HCT116 (cell line): ENCODE data around the gene ISCA2. TPM values are rescaled to one million over a fixed set of nuclear protein-coding genes. Genes with fewer than 3 reads are reported as not detected.

Source experiments
- ATAC-seq: fragments of 200-7000 bp; cut with Tn5 transposase; 2 replicates; pipeline ENCODE4 v1.9.1; 2020; ENCODE audit warnings: mild to moderate bottlenecking, moderate library complexity
- BruUV-seq: library from RNA; stranded (reverse); fragments of 400-500 nt; replicated peaks from 2 replicates; lab custom pipeline; 2021; lab: Mats Ljungman, UMichigan
- CTCF ChIA-PET: fragments of 300-600 bp; sonication (Branson Sonifier 250); formaldehyde crosslinking; loops from one replicate; lab custom pipeline; 2021; ENCODE audit warnings: antibody characterized with exemption; lab: Charles Lee
- POLR2A ChIA-PET: fragments of 300-600, 350-600 bp; sonication (Branson Sonifier 250); formaldehyde crosslinking; loops from one replicate; lab custom pipeline; 2021; ENCODE audit warnings: antibody characterized with exemption; lab: Charles Lee
- RAD21 ChIA-PET, 2 experiments: fragments of 300-600 bp; sonication (Branson Sonifier 250); formaldehyde crosslinking; loops; one replicate each; lab custom pipeline; 2023; ENCODE audit warnings: low total read pairs in 2 of 2; ENCODE audit not compliant: uncharacterized antibody in 2 of 2, unreplicated experiment in 2 of 2, low non-redundant PET in 1 of 2; lab: Charles Lee
- DNase-seq: peaks from one replicate; pipeline ENCODE4 v3.0.0-alpha.2; 2010; ENCODE audit warnings: low read depth, low spot score
- H2AFZ ChIP-seq: fragments of 200-600 bp; shearing (Covaris generic), sonication (generic); 2 replicates; pipeline ENCODE4 v1.6.1; 2017; ENCODE audit warnings: low read depth, mixed run types, mixed read lengths, antibody characterized with exemption, low read length; ENCODE audit not compliant: poor library complexity, severe bottlenecking
- H3K27ac ChIP-seq: 2 replicates; pipeline ENCODE4 v1.5.1; 2012; ENCODE audit warnings: low read depth, low read length
- H3K27me3 ChIP-seq: fragments of 200-600 bp; sonication (generic); 2 replicates; pipeline ENCODE4 v1.6.1; 2016; ENCODE audit warnings: mixed run types, low read length, mixed read lengths; ENCODE audit not compliant: insufficient read depth
- H3K36me3 ChIP-seq, 2 experiments: fragments of 200-500 bp in 1 of 2; fragments of 200-600 bp in 1 of 2; sonication (Bioruptor generic) in 1 of 2; sonication (generic) in 1 of 2; 2 replicates each; pipeline versions ENCODE4 v1.5.1 to v1.6.1; 2014 to 2016; ENCODE audit warnings: low read length in 2 of 2, inconsistent platforms in 1 of 2, mixed read lengths in 1 of 2, mixed run types in 1 of 2; ENCODE audit not compliant: insufficient read depth in 2 of 2, control insufficient read depth in 1 of 2
- H3K4me1 ChIP-seq, 2 experiments: fragments of 200-600 bp in 1 of 2; sonication (generic) in 1 of 2; 2 replicates each; pipeline versions ENCODE4 v1.5.1 to v1.6.1; 2012 to 2017; ENCODE audit warnings: low read length in 2 of 2, inconsistent platforms in 1 of 2, mild to moderate bottlenecking in 1 of 2, mixed read lengths in 1 of 2, mixed run types in 1 of 2, moderate library complexity in 1 of 2; ENCODE audit not compliant: insufficient read depth in 2 of 2, control insufficient read depth in 1 of 2
- H3K4me2 ChIP-seq: fragments of 200-600 bp; sonication (generic); 2 replicates; pipeline ENCODE4 v1.6.1; 2017; ENCODE audit warnings: mixed run types, low read length, mixed read lengths
- H3K4me3 ChIP-seq, 2 experiments: fragments of 200-600 bp in 1 of 2; sonication (generic) in 1 of 2; replicated peaks in 1 of 2; 2 replicates each; pipeline ENCODE4 v1.5.1; 2011 to 2016; ENCODE audit warnings: low read length in 2 of 2, control low read depth in 1 of 2, low read depth in 1 of 2, mild to moderate bottlenecking in 1 of 2, mixed read lengths in 1 of 2, mixed run types in 1 of 2
- H3K79me2 ChIP-seq: fragments of 200-600 bp; sonication (generic); 2 replicates; pipeline ENCODE4 v1.6.1; 2017; ENCODE audit warnings: mild to moderate bottlenecking, mixed run types, low read length, moderate library complexity, mixed read lengths; ENCODE audit not compliant: insufficient read depth
- H3K9ac ChIP-seq: fragments of 200-600 bp; sonication (generic); 2 replicates; pipeline ENCODE4 v1.6.1; 2016; ENCODE audit warnings: low read length, mixed read lengths
- H3K9me2 ChIP-seq: fragments of 200-600 bp; sonication (generic), shearing (Covaris generic); 2 replicates; pipeline ENCODE4 v1.6.1; 2017; ENCODE audit warnings: mixed run types, mild to moderate bottlenecking, moderate library complexity; ENCODE audit not compliant: insufficient read depth
- H3K9me3 ChIP-seq, 2 experiments: fragments of 200-500 bp in 1 of 2; fragments of 200-600 bp in 1 of 2; sonication (Bioruptor generic) in 1 of 2; sonication (generic) in 1 of 2; 2 replicates each; pipeline ENCODE4 v1.6.1; 2014 to 2017; ENCODE audit warnings: low read length in 2 of 2, mixed read lengths in 2 of 2, inconsistent platforms in 1 of 2, low read depth in 1 of 2, mild to moderate bottlenecking in 1 of 2, mixed run types in 1 of 2, moderate library complexity in 1 of 2; ENCODE audit not compliant: control insufficient read depth in 1 of 2, insufficient read depth in 1 of 2
- H4K20me1 ChIP-seq: fragments of 200-600 bp; sonication (generic), shearing (Covaris generic); 2 replicates; pipeline ENCODE4 v1.6.1; 2017; ENCODE audit warnings: mixed run types, mild to moderate bottlenecking, moderate library complexity; ENCODE audit not compliant: insufficient read depth
- EZH2 ChIP-seq: fragments of 200-600 bp; sonication (generic); IDR thresholded peaks from 2 replicates; pipeline ENCODE4 v1.6.1; 2017; ENCODE audit warnings: antibody characterized with exemption, mixed run types
- JUND ChIP-seq: IDR thresholded peaks from 2 replicates; pipeline ENCODE4 v1.6.1; 2012
- POLR2AphosphoS5 ChIP-seq: IDR thresholded peaks from 2 replicates; pipeline ENCODE4 v1.6.1; 2011; ENCODE audit warnings: mild to moderate bottlenecking, low read depth, low read length, moderate library complexity
- RAD21 ChIP-seq: IDR thresholded peaks from 2 replicates; pipeline ENCODE4 v1.6.1; 2012; ENCODE audit warnings: low read depth, mild to moderate bottlenecking
- ZNF274 ChIP-seq: fragments of 200-500 bp; sonication (Bioruptor generic); IDR thresholded peaks from 2 replicates; pipeline ENCODE4 v1.6.1; 2014; ENCODE audit warnings: mild to moderate bottlenecking, low read depth, low read length, inconsistent platforms
- intact Hi-C: fragments of 100-400 bp; cut with micrococcal nuclease; formaldehyde crosslinking; loops from 2 replicates; pipeline ENCODE4 v1.10.0; 2022
- total RNA-seq: library from RNA; stranded (reverse); gene quantifications from one replicate; pipeline ENCODE4 v1.2.1, GENCODE V29; 2021; ENCODE audit not compliant: unreplicated experiment
- TF ChIP-seq, protein P1 (sequence below), 3 experiments: fragments of 200-600 bp in 1 of 3; sonication (generic) in 1 of 3; IDR thresholded peaks in 2 of 3; conservative IDR thresholded peaks in 1 of 3; 2 replicates each; pipeline ENCODE4 v1.5.1; 2012 to 2017; ENCODE audit warnings: low read depth in 2 of 3, low read length in 2 of 3, antibody characterized with exemption in 1 of 3, borderline replicate concordance in 1 of 3, control low read depth in 1 of 3, mild to moderate bottlenecking in 1 of 3, mixed read lengths in 1 of 3, mixed run types in 1 of 3, moderate library complexity in 1 of 3; ENCODE audit not compliant: insufficient read depth in 1 of 3

Gene ISCA2
- total RNA-seq, 1 experiment from 2014 or later, result 27.5 TPM

DNA sequence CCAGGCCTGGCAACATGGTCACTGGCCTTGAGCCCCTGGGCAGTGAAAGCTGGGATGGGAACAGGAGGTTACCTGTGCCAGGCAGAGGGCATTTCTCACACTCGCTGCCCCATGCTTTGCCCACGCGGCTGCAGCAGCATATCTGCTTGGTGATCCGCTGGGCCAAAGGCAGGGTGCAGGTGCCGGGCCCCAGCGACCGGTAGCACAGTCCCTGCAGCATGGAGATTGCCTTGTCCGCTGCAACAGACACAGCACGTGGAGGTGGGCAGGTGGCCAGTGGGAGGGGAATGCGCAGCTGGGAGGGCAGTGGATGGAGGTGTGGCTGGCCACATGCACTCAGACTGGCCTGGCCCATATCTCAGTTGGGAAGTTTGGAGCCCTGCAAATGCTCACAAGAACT lies 35.3 kb downstream of the ISCA2 start:
- CTCF ChIA-PET, result interaction anchor here (1.5 kb wide), 1 partner anchor 20 kb away, joined by 3 read pairs; no protein-coding TSS in a partner anchor
- no peak overlapping the region for H3K4me2 ChIP-seq

GRCh38 chr14:74531006-74531405 lies 37.4 kb downstream of the ISCA2 start:
- Histone ChIP-seq H3K36me3 (no peaks in the 10 kb centered on the region), H3K27me3 (no peaks in the 10 kb centered on the region), H3K9me3 (no peaks in the 10 kb centered on the region), H3K79me2 (no peaks in the 10 kb centered on the region), H4K20me1 (no peaks in the 10 kb centered on the region), H3K4me3 (no peak overlapping the region), H3K27ac (no peak overlapping the region), H3K9ac (no peak overlapping the region), H3K9me2 (no peaks in the 10 kb centered on the region), H2AFZ (no peak overlapping the region), H3K4me1 (peaks cover 10 to 24% of the 10 kb centered on the region in 2 experiments), H3K4me2 (peak overlapping the region; percentile 64; the same call in 1 of the 2 replicates)
- RAD21 ChIA-PET, result interaction anchor here (0.9 to 1.5 kb wide), 3 partner anchors 78 to 232 kb away, joined by 3 to 8 read pairs (median 4); partner anchors contain the start of gene YLPM1 (in 1 of the 2)
- POLR2A ChIA-PET, result no interaction called here
- no peak for DNase-seq
- intact Hi-C loops, result loop anchor here (1.0 kb wide), 1 partner anchor 273 kb away; no protein-coding TSS in a partner anchor
- CTCF ChIA-PET, result interaction anchor here (0.8 to 1.1 kb wide), 9 partner anchors 9 to 392 kb away, joined by 3 to 10 read pairs (median 5); partner anchors contain the start of gene RPS6KL1
- TF ChIP-seq EZH2 (no peak), POLR2AphosphoS5 (no peak), JUND (no peak), ZNF274 (no peak)
- TF ChIP-seq, protein P1, sequence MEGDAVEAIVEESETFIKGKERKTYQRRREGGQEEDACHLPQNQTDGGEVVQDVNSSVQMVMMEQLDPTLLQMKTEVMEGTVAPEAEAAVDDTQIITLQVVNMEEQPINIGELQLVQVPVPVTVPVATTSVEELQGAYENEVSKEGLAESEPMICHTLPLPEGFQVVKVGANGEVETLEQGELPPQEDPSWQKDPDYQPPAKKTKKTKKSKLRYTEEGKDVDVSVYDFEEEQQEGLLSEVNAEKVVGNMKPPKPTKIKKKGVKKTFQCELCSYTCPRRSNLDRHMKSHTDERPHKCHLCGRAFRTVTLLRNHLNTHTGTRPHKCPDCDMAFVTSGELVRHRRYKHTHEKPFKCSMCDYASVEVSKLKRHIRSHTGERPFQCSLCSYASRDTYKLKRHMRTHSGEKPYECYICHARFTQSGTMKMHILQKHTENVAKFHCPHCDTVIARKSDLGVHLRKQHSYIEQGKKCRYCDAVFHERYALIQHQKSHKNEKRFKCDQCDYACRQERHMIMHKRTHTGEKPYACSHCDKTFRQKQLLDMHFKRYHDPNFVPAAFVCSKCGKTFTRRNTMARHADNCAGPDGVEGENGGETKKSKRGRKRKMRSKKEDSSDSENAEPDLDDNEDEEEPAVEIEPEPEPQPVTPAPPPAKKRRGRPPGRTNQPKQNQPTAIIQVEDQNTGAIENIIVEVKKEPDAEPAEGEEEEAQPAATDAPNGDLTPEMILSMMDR (IDR thresholded peaks at IDR 0.05 in 2 of 3, conservative IDR thresholded peaks at IDR 0.05 in 1 of 3; ENCODE audit: borderline replicate concordance in 1 of 3, insufficient read depth in 1 of 3, low read depth in 2 of 3, low read length in 2 of 3), result no peak
- BruUV-seq, result no TSS peak
- ATAC-seq, result 0 out of 2 replicates have a peak, but pooled peaks have one; percentile 2

More for the DNA sequence above, 35.3 kb downstream of the ISCA2 start:
- H3K79me2 ChIP-seq, result no peaks in the 10 kb centered on the region
- no peak overlapping the region for H3K4me3 ChIP-seq
- no peak overlapping the region for H3K27ac ChIP-seq
- no peaks in the 10 kb centered on the region for H3K9me2 ChIP-seq
- no peaks in the 10 kb centered on the region for H3K9me3 ChIP-seq
- POLR2A ChIA-PET, result no interaction called here
- BruUV-seq, result no TSS peak
- H3K4me1 ChIP-seq, result peaks cover 10 to 26% of the 10 kb centered on the region in 2 experiments
- no peak for DNase-seq
- no peaks in the 10 kb centered on the region for H3K27me3 ChIP-seq
- RAD21 ChIA-PET, result no interaction called here
- no peak overlapping the region for H3K9ac ChIP-seq
- no peak for TF ChIP-seq RAD21
- intact Hi-C loops, result no loop called here
- no peak for ATAC-seq
- H3K36me3 ChIP-seq, result no peaks in the 10 kb centered on the region
- H4K20me1 ChIP-seq, result no peaks in the 10 kb centered on the region
- H2AFZ ChIP-seq, result no peak overlapping the region
